ENCODE results near the gene C9orf152.

The C9orf152 gene

DNA sequence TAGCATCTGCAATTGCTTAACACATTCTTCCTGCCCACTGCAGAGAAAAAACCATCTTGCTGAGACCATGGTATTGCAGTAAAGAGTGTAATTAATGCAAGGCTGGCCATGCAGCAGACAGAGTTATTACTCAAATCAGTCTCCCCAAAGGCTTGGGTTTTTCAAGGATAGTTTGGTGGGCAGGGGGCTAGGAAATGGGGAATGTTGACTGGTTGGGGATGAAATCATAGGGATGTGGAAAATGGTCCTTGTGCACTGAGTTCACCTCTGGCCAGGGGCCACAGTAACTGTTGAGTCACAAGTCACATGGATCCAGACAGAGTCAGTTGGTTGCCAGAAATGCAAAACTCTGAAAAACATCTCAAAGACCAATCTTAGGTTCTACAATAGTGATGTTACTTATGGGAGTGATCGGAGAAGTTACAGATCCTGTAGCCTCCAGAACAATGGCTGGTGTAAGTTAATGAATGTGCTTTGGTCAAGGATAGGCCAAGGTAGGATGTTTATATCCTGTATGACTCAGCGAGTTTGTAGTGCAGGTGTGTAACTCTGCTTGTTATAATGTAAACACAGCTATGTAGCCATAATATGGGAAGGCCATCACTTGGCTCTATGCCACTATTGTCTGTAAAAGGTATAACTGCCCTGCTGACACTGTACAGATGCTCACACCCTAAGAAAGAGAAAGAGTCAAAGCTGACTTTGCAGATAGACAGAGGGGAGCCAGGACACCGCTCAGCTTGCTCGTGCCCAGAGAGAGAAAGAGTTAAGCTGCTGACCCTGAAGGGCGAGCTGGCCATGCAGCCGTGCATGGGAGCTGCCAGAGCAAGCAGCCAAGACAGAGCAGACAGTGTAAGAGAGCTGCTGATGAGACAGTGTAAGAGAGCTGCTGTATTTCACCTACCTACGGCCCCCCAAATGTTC, 27.2 kb downstream of the C9orf152 start:
- no peak for DNase-seq (ENCODE audit: low read depth)

DNA sequence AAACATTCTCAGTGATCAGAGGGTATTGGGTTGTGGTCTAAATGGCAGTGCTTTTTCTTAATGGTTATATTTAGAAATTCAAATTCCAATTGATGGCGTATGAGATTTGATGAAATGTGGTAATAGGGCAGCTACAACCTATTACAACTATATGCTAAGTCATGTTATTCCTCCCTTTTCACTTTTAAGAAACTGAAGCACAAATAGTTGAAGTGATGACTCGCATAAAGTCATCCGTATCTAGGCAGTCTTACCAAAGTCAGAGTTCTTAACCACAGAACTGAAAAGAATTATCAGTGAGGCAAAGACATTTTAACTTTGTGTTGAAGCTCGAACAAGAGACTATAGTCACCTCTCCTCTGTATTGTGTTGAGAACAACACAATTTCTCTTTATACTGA, 28.2 kb downstream of the C9orf152 start:
- no peak for DNase-seq (ENCODE audit: low read depth)

DNA sequence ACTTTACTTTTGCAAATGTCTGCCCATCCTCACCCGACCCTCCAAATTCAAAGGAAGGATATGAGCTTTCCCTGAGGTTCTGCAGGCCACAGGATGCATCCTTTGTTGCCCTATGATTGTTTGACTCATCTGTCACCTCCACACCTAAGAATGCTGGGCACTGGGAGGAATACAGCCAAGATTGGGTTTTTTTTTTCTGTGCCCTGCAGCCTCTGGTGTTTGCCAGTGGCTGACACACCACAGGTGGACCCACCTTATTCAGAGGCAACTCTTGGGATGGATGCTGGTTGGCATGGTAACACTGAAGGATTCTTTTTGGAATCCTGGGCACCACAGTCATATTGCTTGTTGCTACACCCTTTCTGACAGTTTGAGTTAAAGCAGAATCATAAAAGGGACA, 29.7 kb downstream of the C9orf152 start:
- DNase-seq (ENCODE audit: low read depth) = no peak

DNA sequence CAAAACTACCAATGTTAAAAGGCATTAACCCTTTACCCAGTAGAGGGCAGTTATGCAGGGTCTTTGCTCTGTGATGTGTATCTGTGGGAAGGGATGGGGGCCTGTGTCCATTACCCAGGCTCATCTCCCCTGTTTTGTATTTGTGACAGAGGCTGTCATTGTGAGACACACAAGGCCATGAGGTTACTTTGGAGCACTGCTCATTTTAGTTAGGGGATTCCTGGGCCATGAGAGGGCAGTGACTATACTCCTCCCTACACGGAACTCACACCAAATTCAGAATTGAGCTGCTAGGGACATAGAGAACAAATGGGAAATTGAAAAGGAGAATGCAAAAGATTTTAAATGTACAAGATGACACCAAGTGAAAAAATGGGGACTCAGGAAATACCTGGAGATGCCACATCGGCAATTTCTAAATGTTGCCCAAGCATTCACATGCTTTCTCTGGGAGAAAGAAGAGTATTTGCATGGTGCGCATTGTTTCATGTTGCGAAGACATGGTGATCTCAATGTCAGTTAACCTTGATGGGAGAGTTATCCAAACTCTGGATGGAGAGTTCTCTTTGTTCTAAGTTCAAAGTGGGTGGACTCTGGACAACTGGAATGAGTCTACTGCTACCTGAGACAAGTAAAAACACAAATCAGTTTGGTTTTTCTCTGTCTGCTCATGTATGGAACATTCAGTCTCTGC, 32.5 kb downstream of the C9orf152 start:
- no peak for DNase-seq (ENCODE audit: low read depth)

DNA sequence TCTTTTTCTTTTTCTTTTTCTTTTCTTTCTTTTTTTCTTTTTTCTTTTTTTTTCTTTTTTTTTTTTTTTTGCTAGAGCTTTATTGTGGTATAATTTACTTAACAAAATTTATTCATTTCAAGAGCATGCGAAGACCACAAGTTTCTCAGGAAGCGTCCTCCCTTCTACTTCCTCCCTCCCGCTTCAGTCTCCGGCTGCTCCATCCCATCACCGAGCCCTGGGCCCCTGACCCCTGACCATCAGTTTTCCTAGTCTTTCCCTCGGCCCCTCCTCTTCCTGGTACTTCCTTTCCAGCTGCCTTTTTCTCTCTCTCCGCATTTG, 34.7 kb downstream of the C9orf152 start:
- DNase-seq (ENCODE audit: low read depth) = no peak

DNA sequence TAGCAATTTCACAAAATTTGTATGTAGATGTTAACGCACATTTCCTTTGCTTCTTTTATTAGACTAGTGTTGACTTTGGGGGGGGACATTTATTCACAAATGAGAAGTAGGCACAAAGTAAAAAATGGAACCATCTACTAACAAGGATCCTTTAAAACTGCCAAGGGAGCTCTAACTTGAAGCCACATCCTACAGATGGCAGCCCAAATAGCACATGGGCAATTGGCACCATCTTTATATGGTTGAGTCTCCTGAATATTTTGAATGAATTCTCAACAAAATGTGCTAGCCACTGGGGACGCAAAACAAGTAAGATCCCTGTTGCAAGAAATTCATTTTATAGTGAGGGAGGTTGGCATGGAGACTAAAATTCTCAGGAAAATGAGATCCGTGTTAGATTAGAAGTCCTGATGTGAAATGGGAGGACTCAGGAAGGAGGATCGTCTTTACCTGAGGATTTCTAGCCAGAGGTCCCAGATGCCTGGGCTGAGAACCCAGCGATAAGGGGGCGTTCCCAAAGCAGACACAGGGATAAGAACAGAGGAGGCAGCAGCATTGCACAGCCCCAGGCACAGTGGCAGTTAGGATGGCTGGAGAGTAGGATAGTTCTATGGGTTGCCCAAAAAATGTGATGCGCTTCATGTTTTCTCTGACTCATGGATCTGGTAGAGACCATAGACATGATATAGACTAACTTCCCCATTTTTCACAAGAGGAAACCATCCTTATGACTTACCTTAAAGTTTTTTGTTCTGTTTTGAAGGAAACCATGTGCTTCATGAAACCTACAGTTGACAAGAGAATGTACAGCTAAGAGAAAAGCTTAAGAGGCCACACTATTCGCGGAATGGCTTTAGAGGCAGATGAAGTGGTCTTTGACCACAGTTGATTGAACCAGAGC, 37.4 kb downstream of the C9orf152 start:
- DNase-seq (ENCODE audit: low read depth) = no peak

DNA sequence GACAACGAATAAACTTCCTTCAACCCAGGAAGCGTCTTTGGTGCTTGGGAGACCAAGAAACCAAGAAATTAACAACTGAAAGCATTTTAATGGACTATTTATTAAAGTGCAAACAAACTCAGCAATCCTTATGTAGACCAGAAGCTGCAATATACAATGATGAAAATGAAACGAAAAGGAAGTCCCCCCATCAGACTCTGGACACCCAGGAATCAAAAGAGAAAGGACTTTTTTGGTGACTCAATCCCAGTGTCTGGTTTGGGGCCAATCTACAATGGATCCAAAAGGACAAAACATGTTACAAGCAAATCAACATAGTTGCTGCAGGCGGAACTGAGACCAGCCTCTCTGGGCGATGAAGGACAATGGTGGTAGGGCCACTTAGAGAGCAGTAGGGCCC, 39.5 kb downstream of the C9orf152 start:
- DNase-seq (ENCODE audit: low read depth) = no peak

DNA sequence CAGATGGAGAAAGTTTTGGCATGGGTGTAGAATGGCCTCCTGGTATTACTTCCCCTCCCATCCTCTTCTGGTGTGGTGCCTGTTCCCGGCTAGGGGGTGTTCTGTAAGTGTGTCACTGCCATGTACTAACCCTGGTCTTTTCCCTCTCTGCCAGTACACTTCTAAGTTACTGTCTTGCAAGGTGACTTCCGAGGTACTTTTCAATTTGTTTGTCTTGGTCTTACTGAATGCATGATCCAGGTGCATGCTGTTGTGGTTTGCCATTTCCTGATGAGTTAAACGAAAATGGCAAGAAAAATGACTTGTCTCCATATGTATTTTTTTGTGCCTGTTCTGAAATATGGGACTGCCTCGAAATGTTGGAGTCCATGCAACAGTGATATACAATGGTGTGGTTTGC, 46.0 kb downstream of the C9orf152 start:
- DNase-seq (ENCODE audit: low read depth) = no peak

DNA sequence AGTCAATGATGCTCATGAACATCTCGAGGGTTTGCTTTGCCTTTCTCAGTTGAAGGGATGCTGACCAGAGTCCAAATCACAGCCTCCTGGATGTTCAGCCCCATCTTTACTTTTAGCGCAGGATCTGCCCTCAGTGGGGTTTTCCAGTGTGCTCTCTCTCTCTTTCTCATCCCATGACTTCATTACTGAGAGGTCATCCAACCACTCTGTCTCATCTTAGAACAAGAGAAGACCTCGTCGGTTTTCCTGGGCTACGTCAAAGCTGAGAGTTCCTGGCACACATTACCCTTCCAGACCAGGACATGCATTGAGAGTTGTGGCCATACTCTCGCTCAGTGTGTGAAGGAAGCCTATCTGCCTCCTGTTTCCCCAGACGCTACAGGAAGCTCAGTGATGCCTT, 47.3 kb downstream of the C9orf152 start:
- no peak for DNase-seq (ENCODE audit: low read depth)

DNA sequence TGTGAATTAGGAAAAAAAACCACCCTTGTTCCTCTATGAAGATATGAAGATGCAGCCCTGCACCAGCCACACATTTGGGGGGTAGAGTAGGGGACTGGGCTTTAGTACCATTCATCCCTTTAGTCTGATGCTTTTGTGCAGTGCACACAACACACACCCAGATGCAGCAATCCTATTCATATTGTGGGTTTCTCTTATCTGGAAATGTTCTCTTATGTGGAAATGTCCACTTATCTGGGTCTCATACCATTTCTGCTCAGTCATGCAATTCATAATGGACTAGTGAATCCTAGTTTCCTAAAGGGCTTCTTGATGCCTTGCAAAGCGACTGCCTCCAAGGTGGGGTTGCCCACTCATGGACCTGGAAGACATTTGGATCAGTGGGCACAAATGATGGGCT, 47.8 kb downstream of the C9orf152 start:
- DNase-seq (ENCODE audit: low read depth) = no peak

DNA sequence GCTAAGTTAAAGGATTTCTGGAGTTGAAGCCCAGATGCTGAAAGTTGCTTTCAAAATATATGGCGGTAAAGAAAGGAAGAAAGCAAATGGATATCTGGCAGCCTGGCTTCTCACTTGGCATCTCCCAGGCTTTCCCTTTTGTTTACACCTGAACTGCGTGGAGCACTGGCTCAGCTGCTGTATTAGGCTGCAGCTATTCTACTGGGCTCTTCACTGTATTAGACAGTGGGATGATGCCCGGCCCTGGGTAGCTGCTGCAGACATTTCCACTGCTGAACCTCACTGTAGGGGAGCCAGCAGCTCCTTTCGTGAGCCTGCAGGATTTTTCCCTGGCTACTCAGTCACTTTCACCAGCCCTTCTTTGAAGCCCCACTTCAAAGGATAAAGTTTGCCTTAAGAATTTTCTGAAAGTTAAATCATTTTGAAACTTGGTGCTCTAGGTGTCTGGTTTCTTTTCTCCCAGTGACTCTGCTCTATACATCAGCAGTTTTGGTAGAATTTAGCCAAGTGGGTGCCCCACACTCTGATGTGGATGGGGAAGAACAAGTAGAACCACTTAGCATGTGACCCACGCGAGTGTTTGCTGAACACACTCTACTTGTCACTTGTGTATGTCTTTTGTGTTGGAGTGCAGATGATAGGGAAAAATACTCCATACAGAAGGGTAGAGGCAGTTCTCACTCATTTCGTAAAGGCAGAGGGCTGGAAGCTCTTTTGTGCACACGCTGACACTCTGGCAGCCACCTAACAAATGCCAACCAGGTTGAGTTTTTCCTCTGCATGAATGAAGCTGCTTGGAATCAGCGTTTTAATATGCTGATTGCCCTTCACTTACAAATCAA, 49.9 kb downstream of the C9orf152 start:
- DNase-seq (ENCODE audit: low read depth) = no peak

DNA sequence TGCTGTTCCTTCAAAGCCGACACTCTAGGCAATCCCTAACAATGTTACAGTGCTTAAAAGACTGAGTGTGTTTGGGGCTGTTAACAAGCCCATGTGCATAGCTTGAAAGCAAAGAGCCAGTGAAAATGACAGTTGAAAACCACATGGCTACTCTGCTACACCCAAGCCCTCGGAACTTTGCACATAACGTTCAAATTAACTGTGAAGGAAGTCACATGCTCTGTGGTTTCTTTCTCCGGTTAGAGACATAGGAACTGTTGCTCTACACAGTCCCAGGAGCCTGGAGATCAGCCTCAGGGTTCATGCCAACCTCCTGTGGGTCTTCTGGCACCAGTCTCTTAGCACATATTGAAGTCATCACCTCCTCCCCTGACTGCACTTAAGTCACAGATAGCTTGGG, 51.1 kb downstream of the C9orf152 start:
- no peak for DNase-seq (ENCODE audit: low read depth)

DNA sequence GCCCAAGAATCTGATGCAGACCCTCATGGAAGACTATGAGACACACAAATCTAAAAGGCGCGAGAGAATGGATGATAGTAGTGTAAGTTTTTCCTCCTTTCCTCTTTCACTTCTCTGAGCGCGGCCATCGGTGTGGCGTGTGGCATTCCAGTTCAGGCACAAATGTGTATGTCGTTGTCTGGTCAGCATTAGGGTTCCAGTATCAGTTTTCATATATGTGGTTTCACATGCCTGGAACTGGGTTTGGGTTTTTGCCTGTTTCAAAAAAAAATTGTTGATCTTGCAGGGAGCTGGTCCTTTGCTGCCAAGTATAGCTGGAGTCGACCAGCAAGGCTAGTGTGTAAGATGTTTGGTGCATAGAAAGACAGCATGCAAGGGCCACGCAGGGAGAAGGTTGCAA, 51.5 kb downstream of the C9orf152 start:
- DNase-seq (ENCODE audit: low read depth) = no peak

DNA sequence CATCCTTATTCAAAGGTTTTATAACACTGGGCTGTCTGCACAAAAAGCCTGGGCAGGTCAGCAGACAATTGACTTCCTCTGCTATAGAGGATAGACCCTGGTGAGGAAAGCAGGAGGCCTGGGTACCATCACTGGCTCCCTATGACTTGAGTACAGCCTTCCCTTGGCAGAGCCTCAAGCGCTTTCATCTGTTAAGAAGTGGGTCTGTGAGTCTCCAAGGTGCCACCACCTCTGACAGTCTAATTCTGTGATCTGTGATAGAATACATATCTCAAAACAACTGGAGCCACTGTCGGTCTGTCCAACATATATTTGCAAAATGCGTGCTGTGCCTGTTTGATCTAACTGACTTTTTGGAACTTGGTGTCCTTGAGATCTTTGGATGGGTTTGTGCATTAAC, 52.2 kb downstream of the C9orf152 start:
- DNase-seq (ENCODE audit: low read depth) = no peak

DNA sequence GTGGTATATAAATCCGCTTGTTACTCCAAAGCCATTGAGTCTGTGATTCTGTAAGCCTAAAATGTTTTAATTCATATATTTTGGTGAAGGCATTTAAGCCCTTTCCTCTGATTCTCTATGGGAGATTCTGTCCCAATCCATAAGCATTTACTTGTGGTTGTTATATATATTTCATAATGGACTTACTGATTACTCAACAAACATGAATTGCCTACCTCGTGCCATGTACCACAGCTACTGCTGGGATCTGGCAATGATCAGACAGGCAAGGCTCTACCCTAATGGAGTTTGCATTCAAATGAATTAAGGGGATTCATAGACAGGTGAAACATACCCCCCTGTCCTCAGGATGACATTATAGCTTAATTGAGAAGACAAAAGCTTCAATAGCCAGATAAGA, 54.5 kb downstream of the C9orf152 start:
- no peak for DNase-seq (ENCODE audit: low read depth)

DNA sequence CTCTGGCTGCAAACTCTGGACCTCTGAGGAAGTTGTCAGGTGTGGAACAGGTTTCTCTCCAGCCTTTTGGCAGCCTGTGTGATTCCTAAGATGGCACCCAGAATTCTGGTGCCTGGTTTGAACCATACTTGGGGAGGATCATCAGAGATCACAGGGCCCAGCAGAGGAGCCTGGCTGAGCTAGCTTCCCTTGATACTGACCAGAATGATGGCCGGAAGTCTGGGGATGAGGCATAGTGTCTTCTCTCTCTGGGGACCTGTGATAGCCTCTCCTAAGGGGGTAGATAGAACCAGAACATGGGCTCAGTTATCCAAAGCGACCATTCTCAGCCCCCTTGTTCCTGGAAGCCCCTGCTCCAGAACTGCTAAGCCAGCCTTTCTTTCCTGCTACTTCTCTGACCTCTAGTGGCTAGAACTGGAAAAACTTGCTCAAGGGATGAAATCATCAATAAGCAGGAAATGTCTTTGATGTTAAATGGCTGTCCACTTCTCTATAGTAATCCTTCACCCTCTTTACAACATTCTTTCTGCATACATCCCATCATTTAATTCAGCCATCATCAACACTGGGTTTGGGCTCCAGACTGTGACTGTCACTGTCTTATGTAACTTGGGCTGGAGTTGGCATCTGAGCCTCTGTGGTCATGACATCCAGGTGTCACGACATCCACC, 55.1 kb downstream of the C9orf152 start:
- DNase-seq (ENCODE audit: low read depth) = no peak
